Keratinocyte (primary cell): ENCODE data around the gene TMED6.

Experiments used
- CTCF ChIP-seq, 3 experiments: IDR thresholded peaks in 1 of 3; conservative IDR thresholded peaks in 1 of 3; optimal IDR thresholded peaks in 1 of 3; 2 replicates in 2 of 3; 3 replicates in 1 of 3; pipeline versions ENCODE3 to v1.5.1; 2011; ENCODE audit warnings: low read length in 3 of 3, mild to moderate bottlenecking in 3 of 3, moderate library complexity in 2 of 3, control low read depth in 1 of 3, inconsistent platforms in 1 of 3; ENCODE audit not compliant: insufficient read depth in 2 of 3; ENCODE audit errors: extremely low read depth in 1 of 3
- EZH2 ChIP-seq: IDR thresholded peaks from one replicate; pipeline ENCODE4 v1.6.1; 2012; ENCODE audit warnings: inconsistent platforms, mild to moderate bottlenecking, low read length, moderate library complexity

GRCh38 chr16:69313469-69313868 is 38.1 kb downstream of the TMED6 start:
- no peak for TF ChIP-seq CTCF (optimal IDR thresholded peaks at IDR 0.05 in 1 of 3, IDR thresholded peaks at IDR 0.05 in 1 of 3, conservative IDR thresholded peaks at IDR 0.05 in 1 of 3; ENCODE audit: extremely low read depth in 1 of 3, insufficient read depth in 2 of 3, low read length in 3 of 3)
- TF ChIP-seq EZH2 = no peak
